Karpas-422 (cell line): ENCODE measurements around the gene FUT4. TPM values are rescaled to one million over a fixed set of nuclear protein-coding genes. Genes with fewer than 3 reads are reported as not detected.
"Not testable (repeated sequence)": the region's sequence is repeated elsewhere in the genome, so short reads cannot be mapped to it uniquely, and the experiment has no call there.

Experiments used
- DNase-seq: peaks from one replicate; pipeline ENCODE4 v3.0.0-alpha.2; 2015
- H2AFZ ChIP-seq: fragments of 200-600 bp; sonication (generic); 2 replicates; pipeline ENCODE4 v1.6.1; 2014; ENCODE audit warnings: antibody characterized with exemption, low read length, mixed read lengths
- H3K27ac ChIP-seq: fragments of 200-600 bp; sonication (generic); 2 replicates; pipeline ENCODE4 v1.5.1; 2014; ENCODE audit warnings: mild to moderate bottlenecking, low read length, moderate library complexity
- H3K27me3 ChIP-seq: fragments of 200-600 bp; sonication (generic); 2 replicates; pipeline ENCODE4 v1.6.1; 2014; ENCODE audit warnings: low read length, mixed read lengths
- H3K36me3 ChIP-seq: fragments of 200-600 bp; sonication (generic); 2 replicates; pipeline ENCODE4 v1.6.1; 2014; ENCODE audit warnings: low read length, mixed read lengths; ENCODE audit not compliant: insufficient read depth
- H3K4me1 ChIP-seq: fragments of 200-600 bp; sonication (generic); 2 replicates; pipeline ENCODE4 v1.6.1; 2014; ENCODE audit warnings: mild to moderate bottlenecking, low read length, mixed read lengths
- H3K4me2 ChIP-seq: fragments of 200-600 bp; sonication (generic); 2 replicates; pipeline ENCODE4 v1.6.1; 2014; ENCODE audit warnings: low read length, low read depth, mild to moderate bottlenecking; ENCODE audit not compliant: poor library complexity, severe bottlenecking
- H3K4me3 ChIP-seq: fragments of 200-600 bp; sonication (generic); 2 replicates; pipeline ENCODE4 v1.5.1; 2014; ENCODE audit warnings: mild to moderate bottlenecking, antibody characterized with exemption, low read length, mixed read lengths
- H3K79me2 ChIP-seq: fragments of 200-600 bp; sonication (generic); 2 replicates; pipeline ENCODE4 v1.6.1; 2014; ENCODE audit warnings: mild to moderate bottlenecking, low read length, mixed read lengths
- H3K9ac ChIP-seq: fragments of 200-600 bp; sonication (generic); 2 replicates; pipeline ENCODE4 v1.6.0; 2014; ENCODE audit warnings: low read length
- H3K9me2 ChIP-seq: fragments of 200-600 bp; sonication (generic), shearing (Covaris generic); replicated peaks from 2 replicates; pipeline ENCODE4 v1.6.0; 2014; ENCODE audit warnings: mild to moderate bottlenecking, low read length, moderate library complexity; ENCODE audit not compliant: insufficient read depth
- H3K9me3 ChIP-seq: fragments of 300-700, 200-600 bp; sonication (generic); 2 replicates; pipeline ENCODE4 v1.6.1; 2014; ENCODE audit warnings: low read length, mixed read lengths
- H4K20me1 ChIP-seq: fragments of 200-600 bp; sonication (generic); 2 replicates; pipeline ENCODE4 v1.6.1; 2014; ENCODE audit warnings: mild to moderate bottlenecking, antibody characterized with exemption, low read length, low read depth; ENCODE audit not compliant: insufficient read depth
- total RNA-seq: library from RNA; depleted of rRNA; stranded (reverse); fragments of >200 nt; shearing (Covaris generic); gene quantifications from 2 replicates; pipeline ENCODE4 v1.2.3, GENCODE V29; 2014; ENCODE audit warnings: low replicate concordance; rRNA removed

Gene FUT4
- total RNA-seq = 0.34 and 0.90 TPM in 2 replicates

GRCh38 chr11:94543695-94544645 is at the start of gene FUT4:
TSS of gene FUT4 (plus strand) at chr11:94543921. CDS start at chr11:94544134, 213 bp downstream.
- H3K9me3 ChIP-seq = no peaks in the 10 kb centered on the region
- peak within 1 kb of the TSS; percentile 75 for H3K4me2 ChIP-seq
- H2AFZ ChIP-seq = peak within 1 kb of the TSS; percentile 97
- H3K9ac ChIP-seq = peak within 1 kb of the TSS; percentile 72
- no peaks in the 10 kb centered on the region for H3K79me2 ChIP-seq
- peaks cover 10% of the 10 kb centered on the region for H3K4me1 ChIP-seq
- no peaks in the 10 kb centered on the region for H3K27me3 ChIP-seq
- no peaks in the 10 kb centered on the region for H3K36me3 ChIP-seq
- H4K20me1 ChIP-seq = no peaks in the 10 kb centered on the region
- H3K9me2 ChIP-seq = no peaks in the 10 kb centered on the region
- DNase-seq = peak; percentile 84
- H3K27ac ChIP-seq = no peak within 1 kb of the TSS
- H3K4me3 ChIP-seq = peak within 1 kb of the TSS; percentile 66

- peak overlapping the region; percentile 92 for H3K4me2 ChIP-seq
- peaks cover 30% of the 10 kb centered on the region for H3K4me1 ChIP-seq
- peak overlapping the region; percentile 83 for H3K9ac ChIP-seq
- no peak overlapping the region for H3K27ac ChIP-seq
- H3K79me2 ChIP-seq = peaks cover 73% of the 10 kb centered on the region
- peak overlapping the region; percentile 78 for H3K4me3 ChIP-seq
- peaks cover 54% of the 10 kb centered on the region for H3K36me3 ChIP-seq
- DNase-seq = no peak
- H3K9me2 ChIP-seq = no peaks in the 10 kb centered on the region
- H2AFZ ChIP-seq = peak overlapping the region; percentile 66
- H3K9me3 ChIP-seq = no peaks in the 10 kb centered on the region
- peaks cover 11% of the 10 kb centered on the region for H4K20me1 ChIP-seq
- H3K27me3 ChIP-seq = no peaks in the 10 kb centered on the region
These were observed 49.5 kb upstream of the FUT4 start for GRCh38 chr11:94494126-94494680.

GRCh38 chr11:94500181-94500580 is 43.5 kb upstream of the FUT4 start:
- Histone ChIP-seq H3K27me3 (no peaks in the 10 kb centered on the region), H3K36me3 (peaks cover 50% of the 10 kb centered on the region), H3K79me2 (peaks cover 15% of the 10 kb centered on the region), H2AFZ (no peak overlapping the region), H3K9ac (no peak overlapping the region), H4K20me1 (peaks cover 5% of the 10 kb centered on the region; the same call in 1 of the 2 replicates), H3K4me2 (no peak overlapping the region), H3K9me2 (no peaks in the 10 kb centered on the region), H3K4me1 (peaks cover 6% of the 10 kb centered on the region), H3K27ac (no peak overlapping the region), H3K4me3 (no peak overlapping the region), H3K9me3 (no peaks in the 10 kb centered on the region)
- DNase-seq = no peak

GRCh38 chr11:94501522-94501921 is 42.2 kb upstream of the FUT4 start:
- peaks cover 4% of the 10 kb centered on the region; the same call in 1 of the 2 replicates for H3K79me2 ChIP-seq
- no peaks in the 10 kb centered on the region for H3K4me1 ChIP-seq
- no peaks in the 10 kb centered on the region for H3K9me2 ChIP-seq
- no peak overlapping the region for H3K4me2 ChIP-seq
- H2AFZ ChIP-seq = no peak overlapping the region
- DNase-seq = peak; percentile 61
- H4K20me1 ChIP-seq = no peaks in the 10 kb centered on the region
- no peaks in the 10 kb centered on the region for H3K27me3 ChIP-seq
- no peak overlapping the region for H3K27ac ChIP-seq
- H3K9ac ChIP-seq = no peak overlapping the region
- H3K36me3 ChIP-seq = peaks cover 42% of the 10 kb centered on the region
- no peak overlapping the region for H3K4me3 ChIP-seq
- H3K9me3 ChIP-seq = no peaks in the 10 kb centered on the region

- no peaks in the 10 kb centered on the region for H3K9me2 ChIP-seq
- H3K4me2 ChIP-seq = no peak overlapping the region
- H3K36me3 ChIP-seq = peaks cover 11% of the 10 kb centered on the region; the same call in 1 of the 2 replicates
- H4K20me1 ChIP-seq = no peaks in the 10 kb centered on the region
- H3K27me3 ChIP-seq = no peaks in the 10 kb centered on the region
- no peaks in the 10 kb centered on the region for H3K79me2 ChIP-seq
- no peak overlapping the region for H3K4me3 ChIP-seq
- DNase-seq = peak; percentile 95
- no peak overlapping the region for H3K27ac ChIP-seq
- peaks cover 5% of the 10 kb centered on the region for H3K4me1 ChIP-seq
- no peak overlapping the region for H2AFZ ChIP-seq
- no peaks in the 10 kb centered on the region for H3K9me3 ChIP-seq
- no peak overlapping the region for H3K9ac ChIP-seq
These were observed 38.9 kb upstream of the FUT4 start for GRCh38 chr11:94504689-94505293.

GRCh38 chr11:94506513-94506912 is 37.2 kb upstream of the FUT4 start:
- not testable (repeated sequence) for H3K36me3 ChIP-seq, H3K9me2 ChIP-seq, DNase-seq, H3K79me2 ChIP-seq, H3K27me3 ChIP-seq, H3K9ac ChIP-seq, H3K27ac ChIP-seq, H2AFZ ChIP-seq, H3K4me3 ChIP-seq, H3K9me3 ChIP-seq, H4K20me1 ChIP-seq, H3K4me1 ChIP-seq, H3K4me2 ChIP-seq

- no peaks in the 10 kb centered on the region for H3K9me2 ChIP-seq
- no peak for DNase-seq
- H2AFZ ChIP-seq = no peak overlapping the region
- no peaks in the 10 kb centered on the region for H3K9me3 ChIP-seq
- H3K27ac ChIP-seq = no peak overlapping the region
- no peak overlapping the region for H3K4me3 ChIP-seq
- H3K79me2 ChIP-seq = no peaks in the 10 kb centered on the region
- H3K4me1 ChIP-seq = peaks cover 5% of the 10 kb centered on the region
- H3K9ac ChIP-seq = no peak overlapping the region
- no peaks in the 10 kb centered on the region for H3K36me3 ChIP-seq
- H4K20me1 ChIP-seq = no peaks in the 10 kb centered on the region
- H3K4me2 ChIP-seq = no peak overlapping the region
- peaks cover 4% of the 10 kb centered on the region; the same call in 1 of the 2 replicates for H3K27me3 ChIP-seq
These were observed 36.2 kb upstream of the FUT4 start for GRCh38 chr11:94507485-94507884.
